K562 (cell line): ENCODE measurements around the gene FAM3C. TPM values are rescaled to one million over a fixed set of nuclear protein-coding genes. Genes with fewer than 3 reads are reported as not detected.

Source experiments
- ATAC-seq: fragments of 200-7000 bp; cut with Tn5 transposase; 3 replicates; pipeline ENCODE4 v1.9.1; 2020; ENCODE audit warnings: moderate library complexity
- BruUV-seq: library from RNA; stranded (reverse); fragments of 400-500 nt; replicated peaks from 2 replicates; lab custom pipeline; 2021; lab: Mats Ljungman, UMichigan
- CTCF ChIA-PET: fragments of 300-600 bp; formaldehyde crosslinking; extraction: SDS; loops from one replicate; lab custom pipeline; 2021; ENCODE audit warnings: low intra/inter-chr PET ratio; lab: Yijun Ruan, JAX
- POLR2A ChIA-PET: fragments of 300-600, 350-650 bp; sonication (Branson Sonifier 250); formaldehyde crosslinking; extraction: SDS; loops from one replicate; lab custom pipeline; 2021; ENCODE audit warnings: antibody characterized with exemption, inconsistent platforms; lab: Yijun Ruan, JAX
- DNase-seq, 4 experiments: peaks; one replicate each; pipeline versions ENCODE4 v3.0.0 to v3.0.0-alpha.2; 2011 to 2018; ENCODE audit warnings: low spot score in 3 of 4, mixed read lengths in 3 of 4; ENCODE audit errors: extremely low read depth in 1 of 4
- FAIRE-seq: peaks from 2 replicates; lab custom pipeline; 2011; peaks lifted over from hg19 to GRCh38; lab: Jason Lieb, UNC
- H2AFZ ChIP-seq: 2 replicates; pipeline ENCODE4 v1.6.0; 2011; ENCODE audit warnings: low read depth, low read length, control low read depth, inconsistent platforms
- H3K27ac ChIP-seq: fragments of 200-600 bp; 3 replicates; pipeline ENCODE4 v1.8.0; 2011; ENCODE audit warnings: low read depth, mild to moderate bottlenecking, control low read depth, inconsistent platforms, low read length, moderate library complexity, mixed read lengths; ENCODE audit errors: extremely low read depth
- H3K27me3 ChIP-seq, 2 experiments: fragments of 300-600 bp in 1 of 2; 2 replicates in 1 of 2; 3 replicates in 1 of 2; pipeline versions ENCODE4 v1.6.0 to v1.8.0; 2011; ENCODE audit warnings: inconsistent platforms in 2 of 2, low read length in 2 of 2, mild to moderate bottlenecking in 1 of 2, mixed read lengths in 1 of 2, moderate library complexity in 1 of 2; ENCODE audit not compliant: control insufficient read depth in 2 of 2, insufficient read depth in 2 of 2
- H3K36me3 ChIP-seq: fragments of 300-600 bp; 3 replicates; pipeline ENCODE4 v1.8.0; 2011; ENCODE audit warnings: mild to moderate bottlenecking, low read length, inconsistent platforms; ENCODE audit not compliant: control insufficient read depth, insufficient read depth
- H3K4me1 ChIP-seq, 2 experiments: fragments of 200-600 bp in 1 of 2; replicated peaks in 1 of 2; 2 replicates in 1 of 2; 3 replicates in 1 of 2; pipeline versions ENCODE4 v1.5.1 to v1.8.0; 2011; ENCODE audit warnings: inconsistent platforms in 2 of 2, low read length in 2 of 2, mild to moderate bottlenecking in 1 of 2, mixed read lengths in 1 of 2, moderate library complexity in 1 of 2; ENCODE audit not compliant: control insufficient read depth in 2 of 2, insufficient read depth in 2 of 2
- H3K4me2 ChIP-seq: 2 replicates; pipeline ENCODE4 v1.6.1; 2011; ENCODE audit warnings: low read length, control low read depth, inconsistent platforms, mixed read lengths; ENCODE audit not compliant: insufficient read depth
- H3K4me3 ChIP-seq: fragments of 200-600 bp; sonication (generic), shearing (Covaris generic); 2 replicates; pipeline ENCODE4 v1.5.1; 2016; ENCODE audit warnings: control low read depth, inconsistent platforms
- H3K79me2 ChIP-seq: fragments of 200-600 bp; 3 replicates; pipeline ENCODE4 v1.8.0; 2011; ENCODE audit warnings: low read length, inconsistent platforms; ENCODE audit not compliant: control insufficient read depth, insufficient read depth
- H3K9ac ChIP-seq, 2 experiments: 2 replicates each; pipeline versions ENCODE4 v1.6.0 to v1.6.1; 2011; ENCODE audit warnings: low read depth in 2 of 2, low read length in 2 of 2, control low read depth in 1 of 2, inconsistent platforms in 1 of 2, mild to moderate bottlenecking in 1 of 2, mixed read lengths in 1 of 2; ENCODE audit not compliant: insufficient read depth in 1 of 2
- H3K9me1 ChIP-seq: one replicate; pipeline ENCODE4 v1.6.0; 2011; ENCODE audit warnings: inconsistent platforms, mild to moderate bottlenecking, low read length, moderate library complexity; ENCODE audit not compliant: control insufficient read depth, insufficient read depth
- H3K9me3 ChIP-seq: replicated peaks from 2 replicates; pipeline ENCODE4 v1.5.1; 2011; ENCODE audit warnings: low read depth, low read length, inconsistent platforms; ENCODE audit not compliant: control insufficient read depth, insufficient read depth
- H4K20me1 ChIP-seq: replicated peaks from 2 replicates; pipeline ENCODE4 v1.6.1; 2011; ENCODE audit warnings: low read length, inconsistent platforms, mixed read lengths; ENCODE audit not compliant: control insufficient read depth, insufficient read depth
- CREB1 ChIP-seq, 2 experiments: sonication (generic) in 1 of 2; formaldehyde crosslinking in 1 of 2; IDR thresholded peaks; 2 replicates each; pipeline versions ENCODE4 v1.6.1 to v1.8.0; 2012 to 2022; ENCODE audit warnings: inconsistent platforms in 1 of 2, mild to moderate bottlenecking in 1 of 2, missing genetic modification reagents in 1 of 2, moderate library complexity in 1 of 2
- FOS ChIP-seq: IDR thresholded peaks from 3 replicates; pipeline ENCODE4 v1.6.1; 2011; ENCODE audit not compliant: insufficient read length; ENCODE audit errors: extremely low read depth
- JUNB ChIP-seq: fragments of 450-650 bp; formaldehyde crosslinking; conservative IDR thresholded peaks from 2 replicates; pipeline ENCODE4 v1.4.0; 2020; ENCODE audit warnings: mild to moderate bottlenecking
- PHF8 ChIP-seq: fragments of 200-600 bp; sonication (generic); IDR thresholded peaks from 2 replicates; pipeline ENCODE4 v1.6.1; 2012; ENCODE audit warnings: mixed run types, mild to moderate bottlenecking, inconsistent platforms, low read length, moderate library complexity, borderline replicate concordance
- POLR2AphosphoS2 ChIP-seq: IDR thresholded peaks from 2 replicates; pipeline ENCODE4 v1.6.1; 2012; ENCODE audit warnings: low read length, improper control_type of control experiment
- SNRNP70 ChIP-seq: fragments of 200-400 bp; formaldehyde crosslinking; optimal IDR thresholded peaks from 2 replicates; pipeline ENCODE3; 2017; ENCODE audit warnings: low read depth, low read length
- ZBTB17 ChIP-seq: fragments of 450-650 bp; formaldehyde crosslinking; IDR thresholded peaks from 2 replicates; pipeline ENCODE4 v1.4.0; 2020; ENCODE audit warnings: mild to moderate bottlenecking
- ZNF707 ChIP-seq: fragments of 250-450 bp; sonication (Bioruptor Pico); conservative IDR thresholded peaks from 2 replicates; pipeline ENCODE4 v1.8.0; 2022; ENCODE audit warnings: inconsistent platforms, mild to moderate bottlenecking, moderate library complexity
- WGBS: fragments of 100-300 bp; shearing (Covaris generic); methylation state at CpG from one replicate; pipeline ENCODE4 v1.1.6; 2016; ENCODE audit warnings: low coverage, mixed read lengths; ENCODE audit not compliant: insufficient coverage; ENCODE audit errors: missing lambda C conversion rate; 5-methylcytosine and 5-hydroxymethylcytosine counted together
- in situ Hi-C: fragments of 300-500 bp; cut with MboI; formaldehyde crosslinking; loops from 4 replicates; pipeline ENCODE4 v1.15.0; 2018; ENCODE audit warnings: inconsistent platforms, mixed read lengths
- intact Hi-C: fragments of 100-400 bp; cut with micrococcal nuclease; formaldehyde crosslinking; loops from 2 replicates; pipeline ENCODE4 v1.14.2; 2022
- polyA plus RNA-seq, 8 experiments: library from polyadenylated mRNA; depleted of rRNA in 4 of 8; stranded (reverse) in 5 of 8; unstranded in 3 of 8; fragments of >200 nt; fragmentation: Nextera tagmentation in 2 of 8; fragmentation: Illumina TruSeq in 1 of 8; extraction: Ambion mirVana in 2 of 8; extraction: Trizol in 1 of 8; gene quantifications; 2 replicates each; pipeline versions ENCODE4 v1.2.1 to v1.2.3, GENCODE V29; 2011 to 2014; ENCODE audit warnings: inconsistent platforms in 1 of 8, missing spikeins in 1 of 8
- total RNA-seq, 7 experiments: library from RNA; depleted of rRNA in 6 of 7; stranded (reverse); fragments of >200 nt in 6 of 7; fragmentation: Illumina TruSeq in 2 of 7; extraction: Trizol in 2 of 7; gene quantifications; 2 replicates each; pipeline versions ENCODE4 v1.2.1 to v1.2.3, GENCODE V29; 2011 to 2021; ENCODE audit warnings: low replicate concordance in 1 of 7
- TF ChIP-seq, protein P1 (sequence below): sonication (generic); formaldehyde crosslinking; IDR thresholded peaks from 2 replicates; pipeline ENCODE4 v1.8.0; 2023; ENCODE audit warnings: mild to moderate bottlenecking, missing genetic modification reagents

Gene FAM3C
- total and polyA plus RNA-seq, 9 of the 15 experiments (the other 6 are each of a cell fraction or from before 2014, with no cell fraction given), result 10.6 to 42.6 (median 30.0) TPM

DNA sequence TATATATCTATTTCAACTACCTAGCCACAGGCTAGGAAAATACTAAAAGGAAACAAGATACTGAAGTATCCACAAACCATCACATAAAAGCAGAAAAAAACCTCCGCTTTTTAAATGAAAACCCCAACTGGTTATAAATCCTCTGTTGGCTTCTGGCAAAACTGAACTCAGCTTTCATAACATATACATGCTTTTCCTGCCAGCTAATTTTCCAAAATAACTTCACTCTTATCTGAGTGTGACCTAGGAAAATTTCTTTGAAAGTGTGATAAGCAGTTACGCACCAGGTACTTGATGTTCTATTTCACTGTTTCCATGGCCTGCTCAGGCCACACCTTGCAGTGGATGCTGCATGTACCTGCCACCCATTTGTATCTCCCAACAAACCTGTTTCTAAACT lies 11.8 kb downstream of the FAM3C start:
- Histone ChIP-seq H3K36me3 (peaks cover 23% of the 10 kb centered on the region), H3K4me2 (no peak overlapping the region), H3K27me3 (no peaks in the 10 kb centered on the region), H4K20me1 (no peaks in the 10 kb centered on the region), H3K4me3 (no peak overlapping the region), H2AFZ (no peak overlapping the region), H3K9me1 (no peaks in the 10 kb centered on the region), H3K4me1 (no peaks in the 10 kb centered on the region), H3K27ac (no peak overlapping the region), H3K79me2 (peaks cover 60% of the 10 kb centered on the region), H3K9me3 (no peaks in the 10 kb centered on the region), H3K9ac (no peak overlapping the region)
- 77% methylated on average over 2 of the region's 2 CpGs for WGBS
- DNase-seq, result no peak
- no TSS peak for BruUV-seq
- FAIRE-seq, result no peak
- ChIA-PET POLR2A (interaction anchor here (1.2 to 6.3 kb wide), 3 partner anchors 10 to 11 kb away, joined by 3 to 55 read pairs (median 4); partner anchors contain the start of gene FAM3C), CTCF (no interaction called here)
- ATAC-seq, result no peak
- intact Hi-C loops (no loop called here), in situ Hi-C loops (no loop called here)
- TF ChIP-seq ZNF707 (CRISPR knock-in tag) (no peak), FOS (no peak), ZBTB17 (CRISPR knock-in tag) (no peak), PHF8 (no peak), POLR2AphosphoS2 (no peak), CREB1 (IDR thresholded peaks at IDR 0.05) (no peak), CREB1 (CRISPR knock-in tag; IDR thresholded peaks at IDR 0.05) (no peak), JUNB (CRISPR knock-in tag) (no peak), SNRNP70 (no peak)
- TF ChIP-seq, protein P1, sequence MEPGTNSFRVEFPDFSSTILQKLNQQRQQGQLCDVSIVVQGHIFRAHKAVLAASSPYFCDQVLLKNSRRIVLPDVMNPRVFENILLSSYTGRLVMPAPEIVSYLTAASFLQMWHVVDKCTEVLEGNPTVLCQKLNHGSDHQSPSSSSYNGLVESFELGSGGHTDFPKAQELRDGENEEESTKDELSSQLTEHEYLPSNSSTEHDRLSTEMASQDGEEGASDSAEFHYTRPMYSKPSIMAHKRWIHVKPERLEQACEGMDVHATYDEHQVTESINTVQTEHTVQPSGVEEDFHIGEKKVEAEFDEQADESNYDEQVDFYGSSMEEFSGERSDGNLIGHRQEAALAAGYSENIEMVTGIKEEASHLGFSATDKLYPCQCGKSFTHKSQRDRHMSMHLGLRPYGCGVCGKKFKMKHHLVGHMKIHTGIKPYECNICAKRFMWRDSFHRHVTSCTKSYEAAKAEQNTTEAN (CRISPR knock-in tag), result no peak
